K562 (cell line): ENCODE data around the gene NT5C2. TPM values are rescaled to one million over a fixed set of nuclear protein-coding genes. Genes with fewer than 3 reads are reported as not detected.
"Not testable (repeated sequence)": the region's sequence is repeated elsewhere in the genome, so short reads cannot be mapped to it uniquely, and the experiment has no call there.

ENCODE experiments used
- ATAC-seq: fragments of 200-7000 bp; cut with Tn5 transposase; 3 replicates; pipeline ENCODE4 v1.9.1; 2020; ENCODE audit warnings: moderate library complexity
- BruUV-seq: library from RNA; stranded (reverse); fragments of 400-500 nt; replicated peaks from 2 replicates; lab custom pipeline; 2021; lab: Mats Ljungman, UMichigan
- CTCF ChIA-PET: fragments of 300-600 bp; formaldehyde crosslinking; extraction: SDS; loops from one replicate; lab custom pipeline; 2021; ENCODE audit warnings: low intra/inter-chr PET ratio; lab: Yijun Ruan, JAX
- POLR2A ChIA-PET: fragments of 300-600, 350-650 bp; sonication (Branson Sonifier 250); formaldehyde crosslinking; extraction: SDS; loops from one replicate; lab custom pipeline; 2021; ENCODE audit warnings: antibody characterized with exemption, inconsistent platforms; lab: Yijun Ruan, JAX
- DNase-seq, 4 experiments: peaks; one replicate each; pipeline versions ENCODE4 v3.0.0 to v3.0.0-alpha.2; 2011 to 2018; ENCODE audit warnings: low spot score in 3 of 4, mixed read lengths in 3 of 4; ENCODE audit errors: extremely low read depth in 1 of 4
- FAIRE-seq: peaks from 2 replicates; lab custom pipeline; 2011; peaks lifted over from hg19 to GRCh38; lab: Jason Lieb, UNC
- H2AFZ ChIP-seq: 2 replicates; pipeline ENCODE4 v1.6.0; 2011; ENCODE audit warnings: low read depth, low read length, control low read depth, inconsistent platforms
- H3K27ac ChIP-seq: fragments of 200-600 bp; 3 replicates; pipeline ENCODE4 v1.8.0; 2011; ENCODE audit warnings: low read depth, mild to moderate bottlenecking, control low read depth, inconsistent platforms, low read length, moderate library complexity, mixed read lengths; ENCODE audit errors: extremely low read depth
- H3K27me3 ChIP-seq, 2 experiments: fragments of 300-600 bp in 1 of 2; 2 replicates in 1 of 2; 3 replicates in 1 of 2; pipeline versions ENCODE4 v1.6.0 to v1.8.0; 2011; ENCODE audit warnings: inconsistent platforms in 2 of 2, low read length in 2 of 2, mild to moderate bottlenecking in 1 of 2, mixed read lengths in 1 of 2, moderate library complexity in 1 of 2; ENCODE audit not compliant: control insufficient read depth in 2 of 2, insufficient read depth in 2 of 2
- H3K36me3 ChIP-seq: fragments of 300-600 bp; 3 replicates; pipeline ENCODE4 v1.8.0; 2011; ENCODE audit warnings: mild to moderate bottlenecking, low read length, inconsistent platforms; ENCODE audit not compliant: control insufficient read depth, insufficient read depth
- H3K4me1 ChIP-seq, 2 experiments: fragments of 200-600 bp in 1 of 2; replicated peaks in 1 of 2; 2 replicates in 1 of 2; 3 replicates in 1 of 2; pipeline versions ENCODE4 v1.5.1 to v1.8.0; 2011; ENCODE audit warnings: inconsistent platforms in 2 of 2, low read length in 2 of 2, mild to moderate bottlenecking in 1 of 2, mixed read lengths in 1 of 2, moderate library complexity in 1 of 2; ENCODE audit not compliant: control insufficient read depth in 2 of 2, insufficient read depth in 2 of 2
- H3K4me2 ChIP-seq: 2 replicates; pipeline ENCODE4 v1.6.1; 2011; ENCODE audit warnings: low read length, control low read depth, inconsistent platforms, mixed read lengths; ENCODE audit not compliant: insufficient read depth
- H3K4me3 ChIP-seq: fragments of 200-600 bp; sonication (generic), shearing (Covaris generic); 2 replicates; pipeline ENCODE4 v1.5.1; 2016; ENCODE audit warnings: control low read depth, inconsistent platforms
- H3K79me2 ChIP-seq: fragments of 200-600 bp; 3 replicates; pipeline ENCODE4 v1.8.0; 2011; ENCODE audit warnings: low read length, inconsistent platforms; ENCODE audit not compliant: control insufficient read depth, insufficient read depth
- H3K9ac ChIP-seq, 2 experiments: 2 replicates each; pipeline versions ENCODE4 v1.6.0 to v1.6.1; 2011; ENCODE audit warnings: low read depth in 2 of 2, low read length in 2 of 2, control low read depth in 1 of 2, inconsistent platforms in 1 of 2, mild to moderate bottlenecking in 1 of 2, mixed read lengths in 1 of 2; ENCODE audit not compliant: insufficient read depth in 1 of 2
- H3K9me1 ChIP-seq: one replicate; pipeline ENCODE4 v1.6.0; 2011; ENCODE audit warnings: inconsistent platforms, mild to moderate bottlenecking, low read length, moderate library complexity; ENCODE audit not compliant: control insufficient read depth, insufficient read depth
- H3K9me3 ChIP-seq: replicated peaks from 2 replicates; pipeline ENCODE4 v1.5.1; 2011; ENCODE audit warnings: low read depth, low read length, inconsistent platforms; ENCODE audit not compliant: control insufficient read depth, insufficient read depth
- H4K20me1 ChIP-seq: replicated peaks from 2 replicates; pipeline ENCODE4 v1.6.1; 2011; ENCODE audit warnings: low read length, inconsistent platforms, mixed read lengths; ENCODE audit not compliant: control insufficient read depth, insufficient read depth
- BDP1 ChIP-seq: IDR thresholded peaks from 3 replicates; pipeline ENCODE4 v1.6.1; 2011; ENCODE audit not compliant: insufficient read length, insufficient read depth
- CBFB ChIP-seq: sonication (generic); formaldehyde crosslinking; IDR thresholded peaks from 2 replicates; pipeline ENCODE4 v1.4.0; 2020; ENCODE audit warnings: mild to moderate bottlenecking, missing genetic modification reagents
- CBX1 ChIP-seq: sonication (generic); IDR thresholded peaks from 2 replicates; pipeline ENCODE4 v1.6.1; 2016; ENCODE audit warnings: antibody characterized with exemption, low read depth, mild to moderate bottlenecking
- CBX8 ChIP-seq: fragments of 200-600 bp; sonication (generic); IDR thresholded peaks from 2 replicates; pipeline ENCODE4 v1.6.1; 2012; ENCODE audit warnings: borderline replicate concordance, mixed run types, low read depth, mild to moderate bottlenecking, moderate library complexity, mixed read lengths, low read length, control low read depth, inconsistent platforms; ENCODE audit not compliant: poor library complexity, severe bottlenecking; ENCODE audit errors: extremely low read depth
- FOXA3 ChIP-seq, 2 experiments: fragments of 450-650 bp in 1 of 2; sonication (generic) in 1 of 2; formaldehyde crosslinking; IDR thresholded peaks in 1 of 2; conservative IDR thresholded peaks in 1 of 2; 2 replicates each; pipeline versions ENCODE4 v1.4.0 to v1.8.0; 2020 to 2022; ENCODE audit warnings: mild to moderate bottlenecking in 2 of 2, missing genetic modification reagents in 1 of 2
- HDAC8 ChIP-seq: fragments of 450-650 bp; IDR thresholded peaks from 2 replicates; pipeline ENCODE4 v1.6.1; 2016; ENCODE audit warnings: mild to moderate bottlenecking, missing genetic modification characterization, moderate library complexity, missing compliant biosample characterization
- MAZ ChIP-seq, 2 experiments: fragments of 450-650 bp in 1 of 2; sonication (generic) in 1 of 2; formaldehyde crosslinking; IDR thresholded peaks in 1 of 2; conservative IDR thresholded peaks in 1 of 2; 2 replicates each; pipeline versions ENCODE4 v1.4.0 to v1.5.0; 2020; ENCODE audit warnings: mild to moderate bottlenecking in 1 of 2, missing genetic modification reagents in 1 of 2
- WGBS: fragments of 100-300 bp; shearing (Covaris generic); methylation state at CpG from one replicate; pipeline ENCODE4 v1.1.6; 2016; ENCODE audit warnings: low coverage, mixed read lengths; ENCODE audit not compliant: insufficient coverage; ENCODE audit errors: missing lambda C conversion rate; 5-methylcytosine and 5-hydroxymethylcytosine counted together
- in situ Hi-C: fragments of 300-500 bp; cut with MboI; formaldehyde crosslinking; loops from 4 replicates; pipeline ENCODE4 v1.15.0; 2018; ENCODE audit warnings: inconsistent platforms, mixed read lengths
- intact Hi-C: fragments of 100-400 bp; cut with micrococcal nuclease; formaldehyde crosslinking; loops from 2 replicates; pipeline ENCODE4 v1.14.2; 2022
- polyA plus RNA-seq, 8 experiments: library from polyadenylated mRNA; depleted of rRNA in 4 of 8; stranded (reverse) in 5 of 8; unstranded in 3 of 8; fragments of >200 nt; fragmentation: Nextera tagmentation in 2 of 8; fragmentation: Illumina TruSeq in 1 of 8; extraction: Ambion mirVana in 2 of 8; extraction: Trizol in 1 of 8; gene quantifications; 2 replicates each; pipeline versions ENCODE4 v1.2.1 to v1.2.3, GENCODE V29; 2011 to 2014; ENCODE audit warnings: inconsistent platforms in 1 of 8, missing spikeins in 1 of 8
- total RNA-seq, 7 experiments: library from RNA; depleted of rRNA in 6 of 7; stranded (reverse); fragments of >200 nt in 6 of 7; fragmentation: Illumina TruSeq in 2 of 7; extraction: Trizol in 2 of 7; gene quantifications; 2 replicates each; pipeline versions ENCODE4 v1.2.1 to v1.2.3, GENCODE V29; 2011 to 2021; ENCODE audit warnings: low replicate concordance in 1 of 7
- TF ChIP-seq, protein P1 (sequence below), 2 experiments: fragments of 450-650 bp in 1 of 2; IDR thresholded peaks; 2 replicates each; pipeline ENCODE4 v1.6.1; 2011 to 2017; ENCODE audit warnings: low read depth in 2 of 2, antibody characterized with exemption in 1 of 2, borderline replicate concordance in 1 of 2, low read length in 1 of 2, mild to moderate bottlenecking in 1 of 2, mixed read lengths in 1 of 2; ENCODE audit not compliant: control insufficient read depth in 1 of 2

Gene NT5C2
- total and polyA plus RNA-seq, 9 of the 15 experiments (the other 6 are each of a cell fraction or from before 2014, with no cell fraction given), result 11.3 to 45.2 (median 27.7) TPM

DNA sequence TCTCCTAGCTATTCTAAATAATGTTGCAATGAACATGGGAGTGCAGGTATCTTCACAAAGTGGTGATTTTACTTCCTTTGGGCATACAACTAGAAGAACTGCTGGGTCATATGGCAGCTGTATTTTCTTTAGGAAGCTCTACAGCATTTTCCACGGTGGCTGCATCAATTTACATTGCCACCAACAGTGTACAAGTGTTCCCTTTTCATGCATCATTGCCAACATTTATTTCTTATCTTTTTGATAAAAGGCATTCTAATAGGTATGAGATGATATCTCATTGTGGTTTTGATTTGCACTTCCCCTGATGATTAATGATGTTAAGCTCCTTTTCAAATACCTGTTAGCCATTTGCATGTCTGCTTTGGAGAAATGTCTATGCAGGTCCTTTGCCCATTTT is 52.6 kb downstream of the NT5C2 start (continued):
- TF ChIP-seq, protein P1, sequence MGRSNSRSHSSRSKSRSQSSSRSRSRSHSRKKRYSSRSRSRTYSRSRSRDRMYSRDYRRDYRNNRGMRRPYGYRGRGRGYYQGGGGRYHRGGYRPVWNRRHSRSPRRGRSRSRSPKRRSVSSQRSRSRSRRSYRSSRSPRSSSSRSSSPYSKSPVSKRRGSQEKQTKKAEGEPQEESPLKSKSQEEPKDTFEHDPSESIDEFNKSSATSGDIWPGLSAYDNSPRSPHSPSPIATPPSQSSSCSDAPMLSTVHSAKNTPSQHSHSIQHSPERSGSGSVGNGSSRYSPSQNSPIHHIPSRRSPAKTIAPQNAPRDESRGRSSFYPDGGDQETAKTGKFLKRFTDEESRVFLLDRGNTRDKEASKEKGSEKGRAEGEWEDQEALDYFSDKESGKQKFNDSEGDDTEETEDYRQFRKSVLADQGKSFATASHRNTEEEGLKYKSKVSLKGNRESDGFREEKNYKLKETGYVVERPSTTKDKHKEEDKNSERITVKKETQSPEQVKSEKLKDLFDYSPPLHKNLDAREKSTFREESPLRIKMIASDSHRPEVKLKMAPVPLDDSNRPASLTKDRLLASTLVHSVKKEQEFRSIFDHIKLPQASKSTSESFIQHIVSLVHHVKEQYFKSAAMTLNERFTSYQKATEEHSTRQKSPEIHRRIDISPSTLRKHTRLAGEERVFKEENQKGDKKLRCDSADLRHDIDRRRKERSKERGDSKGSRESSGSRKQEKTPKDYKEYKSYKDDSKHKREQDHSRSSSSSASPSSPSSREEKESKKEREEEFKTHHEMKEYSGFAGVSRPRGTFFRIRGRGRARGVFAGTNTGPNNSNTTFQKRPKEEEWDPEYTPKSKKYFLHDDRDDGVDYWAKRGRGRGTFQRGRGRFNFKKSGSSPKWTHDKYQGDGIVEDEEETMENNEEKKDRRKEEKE (IDR thresholded peaks at IDR 0.05; ENCODE audit: borderline replicate concordance in 1 of 2, control insufficient read depth in 1 of 2, low read depth in 2 of 2, low read length in 1 of 2), result no peak
- TF ChIP-seq CBX8, result no peak

DNA sequence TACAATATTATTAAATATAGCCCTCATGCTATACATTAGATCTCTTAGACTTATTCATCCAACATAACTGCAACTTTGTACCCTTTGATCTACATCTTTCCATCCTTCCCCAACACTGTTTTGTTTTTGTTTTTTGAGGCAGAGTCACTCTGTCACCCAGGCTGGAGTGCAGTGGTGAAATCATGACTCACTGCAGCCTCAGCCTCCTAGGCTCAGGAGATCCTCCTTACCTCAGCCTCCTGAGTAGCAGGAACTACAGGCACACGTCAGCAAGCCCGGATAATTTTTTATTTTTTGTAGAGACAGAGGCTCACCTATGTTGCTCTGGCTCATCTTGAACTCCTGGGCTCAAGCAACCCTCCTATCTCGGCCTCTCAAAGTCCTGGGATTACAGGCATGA is 53.3 kb downstream of the NT5C2 start:
- no peak overlapping the region for H3K27ac ChIP-seq
- H3K9me3 ChIP-seq, result no peaks in the 10 kb centered on the region
- H3K9me1 ChIP-seq, result no peaks in the 10 kb centered on the region
- WGBS, result 83% methylated on average over 3 of the region's 3 CpGs
- ChIA-PET CTCF (no interaction called here), POLR2A (no interaction called here)
- FAIRE-seq (no peak), DNase-seq (no peak), ATAC-seq (no peak)
- intact Hi-C loops (no loop called here), in situ Hi-C loops (no loop called here)
- TF ChIP-seq CBFB (CRISPR knock-in tag), result no peak
- TF ChIP-seq FOXA3 (CRISPR knock-in tag; conservative IDR thresholded peaks at IDR 0.05 in 1 of 2, IDR thresholded peaks at IDR 0.05 in 1 of 2), result no peak
- no peak for TF ChIP-seq CBX1
- no peak for TF ChIP-seq HDAC8 (tag)
- TF ChIP-seq MAZ (CRISPR knock-in tag; conservative IDR thresholded peaks at IDR 0.05 in 1 of 2, IDR thresholded peaks at IDR 0.05 in 1 of 2), result no peak
- TF ChIP-seq BDP1, result no peak
- H3K9ac ChIP-seq, result no peak overlapping the region
- BruUV-seq, result no TSS peak
- no peak overlapping the region for H2AFZ ChIP-seq
- H3K4me1 ChIP-seq, result no peaks in the 10 kb centered on the region
- H3K79me2 ChIP-seq, result no peaks in the 10 kb centered on the region
- H3K36me3 ChIP-seq, result peaks cover 14% of the 10 kb centered on the region; the same call in 1 of the 3 replicates
- no peak overlapping the region for H3K4me3 ChIP-seq
- no peaks in the 10 kb centered on the region for H3K27me3 ChIP-seq
- H3K4me2 ChIP-seq, result no peak overlapping the region
- no peaks in the 10 kb centered on the region for H4K20me1 ChIP-seq

DNA sequence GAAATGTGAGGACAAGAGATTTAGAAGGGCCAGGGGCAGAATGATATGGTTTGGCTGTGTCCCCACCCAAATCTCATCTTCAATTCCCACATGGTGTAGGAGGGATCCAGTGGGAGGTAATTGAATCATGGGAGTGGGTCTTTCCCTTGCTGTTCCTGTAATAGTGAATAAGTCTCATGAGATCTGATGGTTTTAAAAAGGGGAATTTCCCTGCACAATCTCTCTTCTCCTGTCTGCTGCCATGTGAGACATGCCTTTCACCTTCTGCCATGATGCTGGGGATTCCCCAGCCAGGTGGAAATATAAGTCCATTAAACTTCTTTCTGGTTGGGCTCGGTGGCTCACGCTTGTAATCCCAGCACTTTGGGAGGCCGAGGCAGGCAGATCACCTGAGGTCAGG is 57.9 kb downstream of the NT5C2 start:
- H3K4me1 ChIP-seq, H3K9me1 ChIP-seq, H4K20me1 ChIP-seq, H3K9ac ChIP-seq, FAIRE-seq, ATAC-seq, H3K27ac ChIP-seq, intact Hi-C loops, BruUV-seq, H3K4me3 ChIP-seq, in situ Hi-C loops, H3K9me3 ChIP-seq, H3K4me2 ChIP-seq, DNase-seq, CTCF ChIA-PET, H3K79me2 ChIP-seq, H2AFZ ChIP-seq, H3K27me3 ChIP-seq, POLR2A ChIA-PET: not testable (repeated sequence)
- 100% methylated on average over 2 of the region's 3 CpGs for WGBS
- H3K36me3 ChIP-seq, result peaks cover 15% of the 10 kb centered on the region; the same call in 1 of the 3 replicates
